A673 (cell line): ENCODE results near the gene AGBL4. TPM values are rescaled to one million over a fixed set of nuclear protein-coding genes. Genes with fewer than 3 reads are reported as not detected.

ENCODE experiments used
- BruUV-seq: library from RNA; stranded (reverse); fragments of 400-500 nt; replicated peaks from 2 replicates; lab custom pipeline; 2021; lab: Mats Ljungman, UMichigan
- CTCF ChIA-PET: fragments of 300-600 bp; sonication (Branson Sonifier 250); formaldehyde crosslinking; loops from one replicate; lab custom pipeline; 2022; ENCODE audit warnings: antibody characterized with exemption; lab: Charles Lee
- POLR2A ChIA-PET: fragments of 300-600 bp; sonication (Branson Sonifier 250); formaldehyde crosslinking; loops from one replicate; lab custom pipeline; 2022; ENCODE audit warnings: antibody characterized with exemption; ENCODE audit not compliant: low non-redundant PET; lab: Charles Lee
- DNase-seq: peaks from one replicate; pipeline ENCODE4 v3.0.0-alpha.2; 2015; ENCODE audit warnings: low spot score
- H3K27ac ChIP-seq: fragments of 200-600 bp; sonication (generic); 2 replicates; pipeline ENCODE4 v1.5.1; 2016; ENCODE audit warnings: mixed run types, low read depth, mild to moderate bottlenecking, mixed read lengths, antibody characterized with exemption, low read length; ENCODE audit not compliant: poor library complexity, severe bottlenecking
- H3K27me3 ChIP-seq: fragments of 200-600 bp; sonication (generic); replicated peaks from 2 replicates; pipeline ENCODE4 v1.6.1; 2017; ENCODE audit warnings: mixed run types, low read depth, mild to moderate bottlenecking, mixed read lengths, antibody characterized with exemption, low read length; ENCODE audit not compliant: insufficient read depth, poor library complexity
- H3K36me3 ChIP-seq: fragments of 200-600 bp; sonication (generic); 2 replicates; pipeline ENCODE4 v1.6.1; 2016; ENCODE audit warnings: mixed run types, mild to moderate bottlenecking, mixed read lengths, antibody characterized with exemption, low read length; ENCODE audit not compliant: insufficient read depth, poor library complexity, severe bottlenecking
- H3K4me1 ChIP-seq: fragments of 200-600 bp; sonication (generic); 2 replicates; pipeline ENCODE4 v1.6.1; 2017; ENCODE audit warnings: mixed run types, mild to moderate bottlenecking, mixed read lengths, antibody characterized with exemption, low read length; ENCODE audit not compliant: insufficient read depth, poor library complexity, severe bottlenecking
- H3K4me3 ChIP-seq: fragments of 200-600 bp; sonication (generic); 2 replicates; pipeline ENCODE4 v1.5.1; 2016; ENCODE audit warnings: low read depth, mixed run types, mild to moderate bottlenecking, mixed read lengths, low read length; ENCODE audit not compliant: poor library complexity, severe bottlenecking
- H3K9me3 ChIP-seq: fragments of 200-600 bp; sonication (generic); 2 replicates; pipeline ENCODE4 v1.6.1; 2016; ENCODE audit warnings: mixed run types, low read depth, mild to moderate bottlenecking, mixed read lengths, antibody characterized with exemption, low read length; ENCODE audit not compliant: poor library complexity, severe bottlenecking
- EZH2 ChIP-seq: fragments of 200-600 bp; sonication (generic); IDR thresholded peaks from 2 replicates; pipeline ENCODE4 v1.6.1; 2017; ENCODE audit warnings: borderline replicate concordance, low read depth, mild to moderate bottlenecking, mixed read lengths, antibody characterized with exemption, low read length; ENCODE audit not compliant: poor library complexity, severe bottlenecking
- intact Hi-C: fragments of 100-400 bp; cut with micrococcal nuclease; formaldehyde crosslinking; loops from one replicate; pipeline ENCODE4 v1.10.0; 2022; ENCODE audit not compliant: unreplicated experiment
- total RNA-seq: library from RNA; stranded (reverse); gene quantifications from 2 replicates; pipeline ENCODE4 v1.2.3, GENCODE V29; 2021
- TF ChIP-seq, protein P1 (sequence below): fragments of 300-800, 200-600 bp; sonication (generic); conservative IDR thresholded peaks from 2 replicates; pipeline ENCODE4 v1.5.1; 2017; ENCODE audit warnings: low read depth, mild to moderate bottlenecking, antibody characterized with exemption, low read length, moderate library complexity, mixed read lengths

Gene AGBL4
- total RNA-seq, 1 experiment from 2014 or later, result 0.32 TPM

DNA sequence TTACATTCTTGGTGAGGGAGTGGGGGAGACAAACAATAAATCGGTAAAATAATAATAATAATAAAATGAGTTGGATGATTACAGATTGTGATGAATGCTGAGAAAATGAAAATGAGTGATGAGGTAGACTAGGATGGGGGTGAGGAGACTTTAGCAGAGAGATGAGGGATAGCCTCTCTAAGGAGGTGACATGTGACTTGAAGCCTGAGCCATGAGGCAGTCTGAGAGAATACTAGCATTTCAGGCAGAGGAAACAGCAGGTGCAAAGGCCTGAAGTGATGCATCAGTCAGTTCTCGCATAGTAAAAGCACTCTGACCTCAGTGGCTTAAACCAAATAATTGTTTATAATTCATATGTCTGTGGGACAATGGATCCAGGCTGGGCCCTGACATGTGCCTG, 181.2 kb downstream of the AGBL4 start:
- ChIA-PET CTCF (no interaction called here), POLR2A (no interaction called here)
- no peak for DNase-seq
- no peaks in the 10 kb centered on the region for H3K36me3 ChIP-seq
- no peak overlapping the region for H3K4me3 ChIP-seq
- intact Hi-C loops, result no loop called here
- no peak overlapping the region for H3K27ac ChIP-seq
- BruUV-seq, result no TSS peak
- no peaks in the 10 kb centered on the region for H3K27me3 ChIP-seq
- H3K4me1 ChIP-seq, result no peaks in the 10 kb centered on the region
- peaks cover 30% of the 10 kb centered on the region for H3K9me3 ChIP-seq
- TF ChIP-seq EZH2, result no peak
- TF ChIP-seq, protein P1, sequence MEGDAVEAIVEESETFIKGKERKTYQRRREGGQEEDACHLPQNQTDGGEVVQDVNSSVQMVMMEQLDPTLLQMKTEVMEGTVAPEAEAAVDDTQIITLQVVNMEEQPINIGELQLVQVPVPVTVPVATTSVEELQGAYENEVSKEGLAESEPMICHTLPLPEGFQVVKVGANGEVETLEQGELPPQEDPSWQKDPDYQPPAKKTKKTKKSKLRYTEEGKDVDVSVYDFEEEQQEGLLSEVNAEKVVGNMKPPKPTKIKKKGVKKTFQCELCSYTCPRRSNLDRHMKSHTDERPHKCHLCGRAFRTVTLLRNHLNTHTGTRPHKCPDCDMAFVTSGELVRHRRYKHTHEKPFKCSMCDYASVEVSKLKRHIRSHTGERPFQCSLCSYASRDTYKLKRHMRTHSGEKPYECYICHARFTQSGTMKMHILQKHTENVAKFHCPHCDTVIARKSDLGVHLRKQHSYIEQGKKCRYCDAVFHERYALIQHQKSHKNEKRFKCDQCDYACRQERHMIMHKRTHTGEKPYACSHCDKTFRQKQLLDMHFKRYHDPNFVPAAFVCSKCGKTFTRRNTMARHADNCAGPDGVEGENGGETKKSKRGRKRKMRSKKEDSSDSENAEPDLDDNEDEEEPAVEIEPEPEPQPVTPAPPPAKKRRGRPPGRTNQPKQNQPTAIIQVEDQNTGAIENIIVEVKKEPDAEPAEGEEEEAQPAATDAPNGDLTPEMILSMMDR, result no peak

DNA sequence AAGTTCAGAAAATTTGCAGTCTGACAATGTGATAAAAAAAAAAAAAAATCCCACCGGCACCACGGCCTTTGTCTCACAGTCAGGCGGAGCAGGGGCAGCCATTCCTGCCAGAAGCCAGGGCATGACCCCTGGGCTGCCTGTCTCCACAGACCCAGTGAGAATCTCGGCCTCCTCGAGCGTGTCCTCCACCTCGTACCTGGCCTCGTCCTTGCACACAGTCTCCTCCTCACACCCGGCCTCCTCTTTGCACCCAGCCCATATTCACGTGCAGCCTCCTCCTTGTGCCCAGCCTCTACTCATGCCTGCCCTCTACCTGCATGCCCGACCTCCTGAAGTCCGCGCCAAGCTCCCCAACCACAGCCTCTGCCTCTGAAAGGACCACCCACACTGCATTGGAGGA, 182.0 kb downstream of the AGBL4 start:
- peaks cover 30% of the 10 kb centered on the region for H3K9me3 ChIP-seq
- no peak overlapping the region for H3K27ac ChIP-seq
- intact Hi-C loops, result no loop called here
- ChIA-PET POLR2A (no interaction called here), CTCF (no interaction called here)
- no peaks in the 10 kb centered on the region for H3K27me3 ChIP-seq
- no peak for DNase-seq
- no TSS peak for BruUV-seq
- H3K4me1 ChIP-seq, result no peaks in the 10 kb centered on the region
- H3K36me3 ChIP-seq, result no peaks in the 10 kb centered on the region
- TF ChIP-seq, protein P1, result no peak
- TF ChIP-seq EZH2, result no peak
- H3K4me3 ChIP-seq, result no peak overlapping the region

DNA sequence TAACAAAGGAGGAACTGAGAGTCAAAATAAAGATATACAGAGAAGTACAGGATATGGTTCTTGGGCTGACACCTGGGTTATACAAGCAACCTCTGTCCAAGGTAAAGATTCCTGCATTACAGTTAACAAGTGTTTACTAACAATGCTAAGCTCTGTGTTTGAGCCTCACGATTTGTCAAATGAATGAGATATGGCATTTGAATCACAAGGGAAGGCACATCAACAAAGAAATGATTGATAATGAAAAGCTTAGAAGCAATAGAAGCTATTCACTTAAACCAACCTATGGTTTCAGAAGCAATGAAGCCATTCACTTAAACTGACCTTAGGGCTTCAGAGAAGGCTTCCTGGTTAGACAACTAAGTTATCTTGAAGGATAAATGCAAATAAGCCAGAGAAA, 199.5 kb downstream of the AGBL4 start:
- H3K9me3 ChIP-seq, result no peaks in the 10 kb centered on the region
- no peak overlapping the region for H3K4me3 ChIP-seq
- H3K4me1 ChIP-seq, result no peaks in the 10 kb centered on the region
- H3K36me3 ChIP-seq, result no peaks in the 10 kb centered on the region
- DNase-seq, result no peak
- TF ChIP-seq, protein P1, result no peak
- no peak for TF ChIP-seq EZH2
- CTCF ChIA-PET, result no interaction called here
- no peak overlapping the region for H3K27ac ChIP-seq
- intact Hi-C loops, result no loop called here
- no peaks in the 10 kb centered on the region for H3K27me3 ChIP-seq
- BruUV-seq, result no TSS peak
- POLR2A ChIA-PET, result no interaction called here
